ENCODE measurements around the gene TFB1M.
"Not testable (repeated sequence)": the region's sequence is repeated elsewhere in the genome, so short reads cannot be mapped to it uniquely, and the experiment has no call there.

TFB1M gene

DNA sequence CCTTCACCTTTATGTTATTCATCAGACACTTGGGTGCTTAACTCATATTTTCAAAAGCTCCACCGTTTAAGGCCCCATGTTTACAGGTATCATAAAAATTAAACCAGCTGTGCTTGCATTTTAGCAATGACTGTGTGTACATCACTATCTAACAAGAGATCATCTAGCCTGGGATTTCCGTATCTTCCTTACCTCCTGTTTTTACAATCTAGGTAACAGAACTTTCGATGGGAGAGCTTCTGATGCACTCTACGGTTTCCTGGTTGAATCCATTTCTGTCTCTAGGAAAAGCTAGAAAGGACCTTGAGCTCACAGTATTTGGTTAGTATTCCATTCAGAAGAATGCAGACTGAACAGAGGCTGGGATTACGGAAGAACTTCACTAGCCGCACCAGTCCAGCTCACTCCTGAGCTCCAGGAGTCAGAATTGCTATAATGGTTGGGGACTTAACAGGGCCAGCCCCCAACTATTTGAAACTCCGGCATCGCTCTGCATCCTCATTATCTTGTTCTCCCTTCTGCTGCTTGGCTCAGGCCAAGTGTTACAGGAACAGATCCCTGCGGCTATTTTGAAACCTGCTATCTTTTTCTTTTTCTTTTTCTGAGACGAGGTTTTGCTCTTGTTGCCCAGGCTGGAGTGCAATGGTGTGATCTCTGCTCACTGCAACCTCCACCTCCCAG, 63.4 kb downstream of the TFB1M start:
- TF ChIP-seq ZNF274 (IDR thresholded peaks at IDR 0.05; ENCODE audit: low read depth, low read length), result no peak
- no peak overlapping the region for H3K4me3 ChIP-seq (ENCODE audit: low read length)

DNA sequence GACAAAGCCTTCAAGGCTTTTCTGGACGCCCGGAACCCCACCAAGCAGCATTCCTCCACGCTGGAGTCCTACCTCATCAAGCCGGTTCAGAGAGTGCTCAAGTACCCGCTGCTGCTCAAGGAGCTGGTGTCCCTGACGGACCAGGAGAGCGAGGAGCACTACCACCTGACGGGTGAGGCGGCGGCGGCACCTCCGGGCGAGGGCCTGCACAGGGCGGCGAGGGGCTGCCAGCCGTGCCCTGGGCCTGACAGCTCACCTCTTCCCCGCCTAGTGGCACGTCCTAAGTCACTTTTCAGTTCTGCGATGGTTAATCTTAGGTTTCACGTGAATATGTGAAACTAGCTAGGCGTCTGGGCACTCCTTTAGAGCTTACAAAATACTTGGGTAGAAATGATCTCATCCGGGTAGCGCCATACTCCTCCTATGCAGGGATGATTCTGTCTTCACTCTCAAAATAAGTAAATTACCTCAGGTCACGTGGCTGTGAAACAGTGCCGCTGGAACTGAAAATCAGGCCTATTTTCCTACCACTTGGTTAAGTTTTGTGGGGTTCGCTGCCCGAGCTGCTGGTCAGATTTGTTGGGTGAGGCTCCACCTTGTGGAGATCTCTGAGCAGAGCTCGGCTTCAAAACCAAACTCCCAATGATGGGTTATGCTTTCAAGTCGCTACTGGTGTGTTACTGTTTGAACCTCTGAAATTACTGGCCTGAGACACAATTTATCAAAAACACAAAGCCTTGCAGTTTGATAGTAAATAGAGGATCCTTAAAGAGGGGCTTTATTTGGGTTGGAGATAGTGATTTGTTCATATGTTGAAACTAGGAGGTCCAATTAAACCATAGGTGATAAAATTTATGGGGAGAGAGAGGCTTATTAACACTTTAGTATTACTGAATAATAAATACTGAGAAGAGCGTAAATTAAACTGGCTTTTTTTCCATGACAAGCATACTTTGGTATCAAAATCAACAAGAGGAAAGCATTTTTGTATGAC, 66.0 kb downstream of the TFB1M start:
- H3K4me3 ChIP-seq (ENCODE audit: low read length), result no peak overlapping the region
- TF ChIP-seq ZNF274 (IDR thresholded peaks at IDR 0.05; ENCODE audit: low read depth, low read length), result no peak

- no peak overlapping the region for H3K4me3 ChIP-seq (ENCODE audit: low read length)
- TF ChIP-seq ZNF274 (IDR thresholded peaks at IDR 0.05; ENCODE audit: low read depth, low read length), result no peak
Observed at GRCh38 chr6:155247618-155248007, 66.7 kb downstream of the TFB1M start.

- no peak overlapping the region for H3K4me3 ChIP-seq (ENCODE audit: low read length)
- no peak for TF ChIP-seq ZNF274 (IDR thresholded peaks at IDR 0.05; ENCODE audit: low read depth, low read length)
Observed at GRCh38 chr6:155246825-155247224, 67.5 kb downstream of the TFB1M start.

DNA sequence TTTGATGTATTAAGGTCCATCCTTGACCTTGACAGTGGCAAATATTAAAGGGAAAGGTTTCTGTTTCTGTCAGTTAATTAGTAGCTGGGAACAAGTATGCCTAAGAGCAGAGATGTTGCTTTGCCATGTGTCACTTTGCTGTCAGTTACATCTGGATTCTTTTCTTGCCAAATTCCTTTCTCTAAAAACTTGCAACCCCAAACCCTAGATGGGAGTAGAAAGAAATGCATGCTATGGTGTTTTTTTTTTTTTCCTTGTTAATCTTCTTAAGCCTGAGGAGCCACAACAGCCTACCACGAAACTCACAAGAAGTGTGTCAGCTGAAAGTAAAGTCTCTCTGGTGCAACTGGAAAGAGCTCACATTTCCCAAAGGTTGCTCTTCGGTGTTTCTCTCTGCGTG, 68.5 kb downstream of the TFB1M start:
- no peak for TF ChIP-seq ZNF274 (IDR thresholded peaks at IDR 0.05; ENCODE audit: low read depth, low read length)

GRCh38 chr6:155245193-155245592, 69.1 kb downstream of the TFB1M start:
- no peak overlapping the region for H3K4me3 ChIP-seq (ENCODE audit: low read length)
- no peak for TF ChIP-seq ZNF274 (IDR thresholded peaks at IDR 0.05; ENCODE audit: low read depth, low read length)

More for the DNA sequence above, 68.5 kb downstream of the TFB1M start:
- no peak overlapping the region for H3K4me3 ChIP-seq (ENCODE audit: low read length)

- no peak for TF ChIP-seq ZNF274 (IDR thresholded peaks at IDR 0.05; ENCODE audit: low read depth, low read length)
- no peak overlapping the region for H3K4me3 ChIP-seq (ENCODE audit: low read length)
Observed at GRCh38 chr6:155244434-155244833, 69.8 kb downstream of the TFB1M start.

- TF ChIP-seq ZNF274 (IDR thresholded peaks at IDR 0.05; ENCODE audit: low read depth, low read length), result no peak
- no peak overlapping the region for H3K4me3 ChIP-seq (ENCODE audit: low read length)
Observed at GRCh38 chr6:155241966-155242365, 72.3 kb downstream of the TFB1M start.

DNA sequence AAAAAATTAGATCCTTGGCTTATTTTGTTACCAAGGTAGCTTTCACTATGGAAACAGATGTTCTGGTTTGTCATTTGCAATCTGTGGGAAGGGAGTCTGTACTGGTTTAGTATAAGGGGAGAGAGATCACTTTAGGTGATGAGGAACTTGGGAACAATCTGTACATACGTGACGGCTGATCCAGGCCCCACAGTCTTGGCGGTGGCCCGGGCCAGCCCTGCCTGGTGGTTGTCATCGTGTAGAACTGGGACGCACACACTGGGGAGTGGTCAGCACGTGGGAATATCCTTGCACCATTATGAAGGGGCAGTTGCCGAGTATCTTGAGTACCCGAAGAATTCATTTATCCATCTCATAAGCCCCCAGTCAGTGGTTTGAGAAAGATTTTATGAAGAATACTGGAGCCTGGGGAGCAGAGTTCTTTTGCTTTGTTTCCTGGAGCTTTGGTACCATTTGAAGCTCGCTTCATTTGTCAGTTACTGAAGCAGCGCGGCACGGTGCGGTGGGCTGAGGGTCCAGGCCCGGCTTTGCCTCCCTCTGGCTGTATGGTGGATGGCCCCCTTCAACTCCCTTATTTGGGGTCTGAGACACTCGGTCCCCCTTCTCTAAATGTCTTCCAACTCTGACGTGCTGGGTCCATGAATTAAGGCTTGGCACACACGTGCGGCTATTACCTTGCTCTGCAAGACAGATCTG, 73.2 kb downstream of the TFB1M start:
- no peak overlapping the region for H3K4me3 ChIP-seq (ENCODE audit: low read length)
- TF ChIP-seq ZNF274 (IDR thresholded peaks at IDR 0.05; ENCODE audit: low read depth, low read length), result no peak

- TF ChIP-seq ZNF274 (IDR thresholded peaks at IDR 0.05; ENCODE audit: low read depth, low read length), result no peak
- no peak overlapping the region for H3K4me3 ChIP-seq (ENCODE audit: low read length)
Observed at GRCh38 chr6:155237613-155238012, 76.7 kb downstream of the TFB1M start.

- TF ChIP-seq ZNF274 (IDR thresholded peaks at IDR 0.05; ENCODE audit: low read depth, low read length), result no peak
- H3K4me3 ChIP-seq (ENCODE audit: low read length), result no peak overlapping the region
Observed at GRCh38 chr6:155235087-155235486, 79.2 kb downstream of the TFB1M start.

GRCh38 chr6:155234687-155235086, 79.6 kb downstream of the TFB1M start:
- TF ChIP-seq ZNF274 (IDR thresholded peaks at IDR 0.05; ENCODE audit: low read depth, low read length), result no peak
- no peak overlapping the region for H3K4me3 ChIP-seq (ENCODE audit: low read length)

- TF ChIP-seq ZNF274 (IDR thresholded peaks at IDR 0.05; ENCODE audit: low read depth, low read length), result no peak
- no peak overlapping the region for H3K4me3 ChIP-seq (ENCODE audit: low read length)
Observed at GRCh38 chr6:155234167-155234566, 80.1 kb downstream of the TFB1M start.

DNA sequence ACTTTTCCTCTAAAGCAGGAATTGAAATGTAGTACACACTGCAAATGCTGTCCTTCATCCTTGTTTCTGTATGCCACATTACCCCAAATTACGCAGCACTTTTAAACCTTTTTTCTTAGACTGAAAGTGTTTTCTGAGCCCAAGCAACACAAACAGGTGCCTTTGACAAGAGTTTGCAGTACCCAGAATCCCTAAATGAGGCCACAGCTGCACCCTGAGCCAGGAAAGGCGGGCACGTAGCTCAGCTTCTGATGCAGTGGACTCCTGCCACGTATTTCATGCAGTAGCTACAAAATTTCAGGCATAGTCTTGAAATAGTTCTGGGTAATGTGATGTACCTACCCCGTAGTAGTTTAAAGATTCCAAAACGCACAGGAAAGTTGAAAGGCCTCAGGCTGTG, 81.4 kb downstream of the TFB1M start:
- TF ChIP-seq ZNF274 (IDR thresholded peaks at IDR 0.05; ENCODE audit: low read depth, low read length), result no peak
- H3K4me3 ChIP-seq (ENCODE audit: low read length), result no peak overlapping the region

DNA sequence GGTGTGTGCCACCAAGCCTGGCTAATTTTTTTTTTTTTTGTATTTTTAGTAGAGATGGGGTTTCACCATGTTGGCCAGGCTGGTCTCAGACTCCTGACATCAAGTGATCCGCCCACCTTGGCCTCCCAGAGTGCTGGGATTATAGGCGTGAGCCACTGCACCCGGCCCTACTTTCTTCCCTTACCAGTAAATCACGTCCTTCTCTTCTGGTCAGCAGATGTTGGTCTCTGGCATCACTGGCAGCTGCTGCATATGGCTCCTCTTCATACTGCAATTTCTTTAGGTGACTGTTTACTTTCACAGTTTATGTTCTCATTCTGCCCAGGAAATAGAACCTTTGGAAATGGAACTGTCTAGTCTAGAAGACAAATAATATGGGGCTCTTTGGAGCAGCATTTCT, 83.3 kb downstream of the TFB1M start:
- not testable (repeated sequence) for H3K4me3 ChIP-seq (ENCODE audit: low read length)

All from GM08714 (cell line).